ENCODE measurements around the gene FILIP1L.

- TF ChIP-seq, protein P1, sequence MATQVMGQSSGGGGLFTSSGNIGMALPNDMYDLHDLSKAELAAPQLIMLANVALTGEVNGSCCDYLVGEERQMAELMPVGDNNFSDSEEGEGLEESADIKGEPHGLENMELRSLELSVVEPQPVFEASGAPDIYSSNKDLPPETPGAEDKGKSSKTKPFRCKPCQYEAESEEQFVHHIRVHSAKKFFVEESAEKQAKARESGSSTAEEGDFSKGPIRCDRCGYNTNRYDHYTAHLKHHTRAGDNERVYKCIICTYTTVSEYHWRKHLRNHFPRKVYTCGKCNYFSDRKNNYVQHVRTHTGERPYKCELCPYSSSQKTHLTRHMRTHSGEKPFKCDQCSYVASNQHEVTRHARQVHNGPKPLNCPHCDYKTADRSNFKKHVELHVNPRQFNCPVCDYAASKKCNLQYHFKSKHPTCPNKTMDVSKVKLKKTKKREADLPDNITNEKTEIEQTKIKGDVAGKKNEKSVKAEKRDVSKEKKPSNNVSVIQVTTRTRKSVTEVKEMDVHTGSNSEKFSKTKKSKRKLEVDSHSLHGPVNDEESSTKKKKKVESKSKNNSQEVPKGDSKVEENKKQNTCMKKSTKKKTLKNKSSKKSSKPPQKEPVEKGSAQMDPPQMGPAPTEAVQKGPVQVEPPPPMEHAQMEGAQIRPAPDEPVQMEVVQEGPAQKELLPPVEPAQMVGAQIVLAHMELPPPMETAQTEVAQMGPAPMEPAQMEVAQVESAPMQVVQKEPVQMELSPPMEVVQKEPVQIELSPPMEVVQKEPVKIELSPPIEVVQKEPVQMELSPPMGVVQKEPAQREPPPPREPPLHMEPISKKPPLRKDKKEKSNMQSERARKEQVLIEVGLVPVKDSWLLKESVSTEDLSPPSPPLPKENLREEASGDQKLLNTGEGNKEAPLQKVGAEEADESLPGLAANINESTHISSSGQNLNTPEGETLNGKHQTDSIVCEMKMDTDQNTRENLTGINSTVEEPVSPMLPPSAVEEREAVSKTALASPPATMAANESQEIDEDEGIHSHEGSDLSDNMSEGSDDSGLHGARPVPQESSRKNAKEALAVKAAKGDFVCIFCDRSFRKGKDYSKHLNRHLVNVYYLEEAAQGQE (IDR thresholded peaks at IDR 0.05; ENCODE audit: low read depth) = no peak
- no peak for TF ChIP-seq POLR2A (IDR thresholded peaks at IDR 0.05; ENCODE audit: borderline replicate concordance, extremely low read depth, insufficient read depth, insufficient read length)
- TF ChIP-seq, protein P2, sequence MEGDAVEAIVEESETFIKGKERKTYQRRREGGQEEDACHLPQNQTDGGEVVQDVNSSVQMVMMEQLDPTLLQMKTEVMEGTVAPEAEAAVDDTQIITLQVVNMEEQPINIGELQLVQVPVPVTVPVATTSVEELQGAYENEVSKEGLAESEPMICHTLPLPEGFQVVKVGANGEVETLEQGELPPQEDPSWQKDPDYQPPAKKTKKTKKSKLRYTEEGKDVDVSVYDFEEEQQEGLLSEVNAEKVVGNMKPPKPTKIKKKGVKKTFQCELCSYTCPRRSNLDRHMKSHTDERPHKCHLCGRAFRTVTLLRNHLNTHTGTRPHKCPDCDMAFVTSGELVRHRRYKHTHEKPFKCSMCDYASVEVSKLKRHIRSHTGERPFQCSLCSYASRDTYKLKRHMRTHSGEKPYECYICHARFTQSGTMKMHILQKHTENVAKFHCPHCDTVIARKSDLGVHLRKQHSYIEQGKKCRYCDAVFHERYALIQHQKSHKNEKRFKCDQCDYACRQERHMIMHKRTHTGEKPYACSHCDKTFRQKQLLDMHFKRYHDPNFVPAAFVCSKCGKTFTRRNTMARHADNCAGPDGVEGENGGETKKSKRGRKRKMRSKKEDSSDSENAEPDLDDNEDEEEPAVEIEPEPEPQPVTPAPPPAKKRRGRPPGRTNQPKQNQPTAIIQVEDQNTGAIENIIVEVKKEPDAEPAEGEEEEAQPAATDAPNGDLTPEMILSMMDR (IDR thresholded peaks at IDR 0.05 in 2 of 3, conservative IDR thresholded peaks at IDR 0.05 in 1 of 3; ENCODE audit: borderline replicate concordance in 1 of 3, insufficient read depth in 1 of 3, low read depth in 2 of 3, low read length in 2 of 3) = no peak
- TF ChIP-seq POLR2AphosphoS5 (IDR thresholded peaks at IDR 0.05; ENCODE audit: low read depth, low read length) = no peak
- TF ChIP-seq MAX (IDR thresholded peaks at IDR 0.05) = no peak
- no peak for TF ChIP-seq SIN3A (IDR thresholded peaks at IDR 0.05; ENCODE audit: low read depth)
- no peak for TF ChIP-seq EZH2 (IDR thresholded peaks at IDR 0.05)
- TF ChIP-seq ZFX (IDR thresholded peaks at IDR 0.05) = no peak
- TF ChIP-seq ELF1 (IDR thresholded peaks at IDR 0.05; ENCODE audit: borderline replicate concordance, low read depth) = no peak
- no peak for TF ChIP-seq SP1 (IDR thresholded peaks at IDR 0.05; ENCODE audit: low read depth)
These were observed 15.6 kb upstream of the FILIP1L start for GRCh38 chr3:100129941-100130340.

Measured in HCT116 (cell line).